NCI-H748 (cell line): Measurements from ENCODE around the gene ZC3H18.
"Not testable (repeated sequence)": the region's sequence is repeated elsewhere in the genome, so short reads cannot be mapped to it uniquely, and the experiment has no call there.

Experiments
- DNase-seq: peaks from one replicate; lab custom pipeline; 2025; ENCODE audit not compliant: unreplicated experiment; lab: John Stamatoyannopoulos, UW

Gene ZC3H18

GRCh38 chr16:88600539-88600896 is 30.3 kb downstream of the ZC3H18 start:
- no peak for DNase-seq

- DNase-seq = no peak
Measured at GRCh38 chr16:88601313-88602036, 31.3 kb downstream of the ZC3H18 start.

GRCh38 chr16:88602091-88602490 is 31.9 kb downstream of the ZC3H18 start:
- DNase-seq = no peak

GRCh38 chr16:88605186-88606147 is 35.3 kb downstream of the ZC3H18 start:
- DNase-seq = no peak

- no peak for DNase-seq
Measured at GRCh38 chr16:88606148-88606757, 36.0 kb downstream of the ZC3H18 start.

- no peak for DNase-seq
Measured at GRCh38 chr16:88608076-88608475, 37.9 kb downstream of the ZC3H18 start.

GRCh38 chr16:88609426-88609825 is 39.2 kb downstream of the ZC3H18 start:
- not testable (repeated sequence) for DNase-seq

- no peak for DNase-seq
Measured at GRCh38 chr16:88610080-88610479, 39.9 kb downstream of the ZC3H18 start.

- DNase-seq = no peak
Measured at GRCh38 chr16:88610909-88611812, 41.0 kb downstream of the ZC3H18 start.

- DNase-seq = peak; percentile 1
Measured at GRCh38 chr16:88613293-88613692, 43.1 kb downstream of the ZC3H18 start.

GRCh38 chr16:88613911-88614817 is 44.0 kb downstream of the ZC3H18 start:
- DNase-seq = no peak

GRCh38 chr16:88614818-88615580 is 44.8 kb downstream of the ZC3H18 start:
- DNase-seq = no peak

GRCh38 chr16:88616320-88616719 is 46.1 kb downstream of the ZC3H18 start:
- no peak for DNase-seq

GRCh38 chr16:88616736-88617135 is 46.5 kb downstream of the ZC3H18 start:
- no peak for DNase-seq

- peak; percentile 72 for DNase-seq
Measured at GRCh38 chr16:88617268-88618031, 47.2 kb downstream of the ZC3H18 start.

- no peak for DNase-seq
Measured at GRCh38 chr16:88618182-88618955, 48.2 kb downstream of the ZC3H18 start.

- DNase-seq = no peak
Measured at GRCh38 chr16:88618956-88619667, 48.9 kb downstream of the ZC3H18 start.
